Esophagus squamous epithelium (tissue), 4 donors: Measurements from ENCODE around the gene EFCAB7.
"Not testable (repeated sequence)": the region's sequence is repeated elsewhere in the genome, so short reads cannot be mapped to it uniquely, and the experiment has no call there.

Experiments used
- CTCF ChIP-seq, 6 experiments: fragments of 450-650 bp in 4 of 6; fragments of 200-600 bp in 2 of 6; sonication (generic) in 2 of 6; IDR thresholded peaks; one replicate each; pipeline ENCODE4 v1.5.1; 2016 to 2019; ENCODE audit warnings: antibody characterized with exemption in 6 of 6, mild to moderate bottlenecking in 4 of 6, moderate library complexity in 4 of 6
- POLR2A ChIP-seq, 4 donors: fragments of 450-650 bp; IDR thresholded peaks; one replicate each; pipeline ENCODE4 v1.6.1; 2017; ENCODE audit warnings: antibody characterized with exemption in 4 of 4, mild to moderate bottlenecking in 4 of 4, moderate library complexity in 3 of 4

- not testable (repeated sequence) for TF ChIP-seq CTCF, POLR2A (IDR thresholded peaks at IDR 0.05)
Observed at GRCh38 chr1:63574203-63574796, 51.0 kb downstream of the EFCAB7 start.
